ENCODE measurements around the gene SLIT1. TPM values are rescaled to one million over a fixed set of nuclear protein-coding genes. Genes with fewer than 3 reads are reported as not detected.

Gene SLIT1
- polyA plus RNA-seq, 1 donor (not counting 4 experiments of a cell fraction or from before 2014, with no cell fraction given), result 0.01 TPM

- FAIRE-seq, result no peak
- H3K9ac ChIP-seq (ENCODE audit: control insufficient read depth, extremely low read depth, insufficient read depth, low read length), result no peak overlapping the region
- DNase-seq (ENCODE audit: low read depth, low spot score), result no peak
- H2AFZ ChIP-seq (ENCODE audit: control insufficient read depth, low read length), result no peak overlapping the region
- H3K27me3 ChIP-seq (ENCODE audit: control insufficient read depth, extremely low read depth, insufficient read depth, low read length), result peaks cover 80% of the 10 kb centered on the region
- dilution Hi-C loops (cut with MboI; ENCODE audit: extremely low pct_ligation_motif_present, low sequenced_read_pairs), result no loop called here
- no peaks in the 10 kb centered on the region for H3K9me3 ChIP-seq (ENCODE audit: control insufficient read depth, low read depth, low read length)
- H3K9me1 ChIP-seq (ENCODE audit: control insufficient read depth, extremely low read depth, insufficient read depth, low read length), result no peaks in the 10 kb centered on the region
- H3K4me2 ChIP-seq (ENCODE audit: control insufficient read depth, extremely low read depth, insufficient read depth, low read depth, low read length), result no peak overlapping the region
- no peaks in the 10 kb centered on the region for H3K79me2 ChIP-seq (ENCODE audit: control insufficient read depth, insufficient read depth, low read length)
- no peaks in the 10 kb centered on the region for H4K20me1 ChIP-seq (ENCODE audit: control insufficient read depth, extremely low read depth, insufficient read depth, low read length)
- H3K36me3 ChIP-seq (ENCODE audit: control insufficient read depth in 2 of 2, extremely low read depth in 1 of 2, insufficient read depth in 2 of 2, low read length in 2 of 2), result no peaks in the 10 kb centered on the region
- TF ChIP-seq EZH2 (IDR thresholded peaks at IDR 0.05; ENCODE audit: low read length) (no peak), CTCF (optimal IDR thresholded peaks at IDR 0.05 in 1 of 3, IDR thresholded peaks at IDR 0.05 in 1 of 3, conservative IDR thresholded peaks at IDR 0.05 in 1 of 3; ENCODE audit: extremely low read depth in 1 of 3, insufficient read depth in 2 of 3, low read length in 3 of 3) (no peak)
- H3K27ac ChIP-seq (ENCODE audit: control insufficient read depth, insufficient read depth, low read length), result no peak overlapping the region
- H3K4me3 ChIP-seq (ENCODE audit: control insufficient read depth in 2 of 3, extremely low read depth in 1 of 3, insufficient read depth in 2 of 3, low read depth in 1 of 3, low read length in 3 of 3), result no peak overlapping the region
- no peaks in the 10 kb centered on the region for H3K4me1 ChIP-seq (ENCODE audit: control insufficient read depth, extremely low read depth, insufficient read depth, low read length)
Observed at GRCh38 chr10:97186911-97187310, 1.2 kb upstream of the SLIT1 start.

- no peaks in the 10 kb centered on the region for H3K9me1 ChIP-seq (ENCODE audit: control insufficient read depth, extremely low read depth, insufficient read depth, low read length)
- H3K27ac ChIP-seq (ENCODE audit: control insufficient read depth, insufficient read depth, low read length), result no peak overlapping the region
- FAIRE-seq (no peak), DNase-seq (ENCODE audit: low read depth, low spot score) (no peak)
- H3K4me1 ChIP-seq (ENCODE audit: control insufficient read depth, extremely low read depth, insufficient read depth, low read length), result no peaks in the 10 kb centered on the region
- no peaks in the 10 kb centered on the region for H4K20me1 ChIP-seq (ENCODE audit: control insufficient read depth, extremely low read depth, insufficient read depth, low read length)
- no peak overlapping the region for H3K9ac ChIP-seq (ENCODE audit: control insufficient read depth, extremely low read depth, insufficient read depth, low read length)
- H3K4me2 ChIP-seq (ENCODE audit: control insufficient read depth, extremely low read depth, insufficient read depth, low read depth, low read length), result no peak overlapping the region
- dilution Hi-C loops (cut with MboI; ENCODE audit: extremely low pct_ligation_motif_present, low sequenced_read_pairs), result no loop called here
- no peaks in the 10 kb centered on the region for H3K36me3 ChIP-seq (ENCODE audit: control insufficient read depth in 2 of 2, extremely low read depth in 1 of 2, insufficient read depth in 2 of 2, low read length in 2 of 2)
- no peak overlapping the region for H2AFZ ChIP-seq (ENCODE audit: control insufficient read depth, low read length)
- H3K79me2 ChIP-seq (ENCODE audit: control insufficient read depth, insufficient read depth, low read length), result no peaks in the 10 kb centered on the region
- H3K4me3 ChIP-seq (ENCODE audit: control insufficient read depth in 2 of 3, extremely low read depth in 1 of 3, insufficient read depth in 2 of 3, low read depth in 1 of 3, low read length in 3 of 3), result no peak overlapping the region
- no peaks in the 10 kb centered on the region for H3K9me3 ChIP-seq (ENCODE audit: control insufficient read depth, low read depth, low read length)
- TF ChIP-seq CTCF (optimal IDR thresholded peaks at IDR 0.05 in 1 of 3, IDR thresholded peaks at IDR 0.05 in 1 of 3, conservative IDR thresholded peaks at IDR 0.05 in 1 of 3; ENCODE audit: extremely low read depth in 1 of 3, insufficient read depth in 2 of 3, low read length in 3 of 3) (no peak), EZH2 (IDR thresholded peaks at IDR 0.05; ENCODE audit: low read length) (no peak)
- H3K27me3 ChIP-seq (ENCODE audit: control insufficient read depth, extremely low read depth, insufficient read depth, low read length), result peaks cover 96% of the 10 kb centered on the region
Observed at GRCh38 chr10:97184971-97185325, 811 bp downstream of the SLIT1 start.

Measured in keratinocyte (primary cell).